Epithelial cell of alveolus of lung (primary cell): Measurements from ENCODE around the gene DAO. TPM values are rescaled to one million over a fixed set of nuclear protein-coding genes. Genes with fewer than 3 reads are reported as not detected.

ENCODE experiments used
- total RNA-seq: library from RNA; depleted of rRNA; stranded (reverse); fragments of >200 nt; gene quantifications from 2 replicates; pipeline ENCODE4 v1.2.1, GENCODE V29; 2015

DAO gene
- not detected in 2 replicates for total RNA-seq

GRCh38 chr12:108879615-108880254 lies at the start of gene DAO:
Gene DAO (plus strand): TSS chr12:108880092. CDS start chr12:108885007, 4,915 bp downstream.

Other genes starting within 250 kb of the DAO start
- 0.26 and 2.2 TPM in 2 replicates for gene SELPLG, start 246.2 kb upstream of the DAO start, total RNA-seq
- 74.1 and 103 TPM in 2 replicates for gene CORO1C, start 148.6 kb upstream of the DAO start, total RNA-seq
- gene SSH1, start 22.5 kb upstream of the DAO start, total RNA-seq: 19.7 and 22.7 TPM in 2 replicates
- gene SVOP, start 141.0 kb downstream of the DAO start, total RNA-seq: not detected in 2 replicates
- gene USP30, start 172.5 kb downstream of the DAO start, total RNA-seq: 11.1 and 12.1 TPM in 2 replicates
- gene ALKBH2, start 213.4 kb downstream of the DAO start, total RNA-seq: 18.0 and 23.7 TPM in 2 replicates
- gene UNG, start 217.5 kb downstream of the DAO start, total RNA-seq: 29.6 and 30.3 TPM in 2 replicates
- 2.6 and 3.4 TPM in 2 replicates for gene ACACB, start 236.5 kb downstream of the DAO start, total RNA-seq